Measurements from ENCODE around the gene RAVER1. TPM values are rescaled to one million over a fixed set of nuclear protein-coding genes. Genes with fewer than 3 reads are reported as not detected.

RAVER1 gene
- total RNA-seq, 1 experiment from 2014 or later, result 62.4 TPM

DNA sequence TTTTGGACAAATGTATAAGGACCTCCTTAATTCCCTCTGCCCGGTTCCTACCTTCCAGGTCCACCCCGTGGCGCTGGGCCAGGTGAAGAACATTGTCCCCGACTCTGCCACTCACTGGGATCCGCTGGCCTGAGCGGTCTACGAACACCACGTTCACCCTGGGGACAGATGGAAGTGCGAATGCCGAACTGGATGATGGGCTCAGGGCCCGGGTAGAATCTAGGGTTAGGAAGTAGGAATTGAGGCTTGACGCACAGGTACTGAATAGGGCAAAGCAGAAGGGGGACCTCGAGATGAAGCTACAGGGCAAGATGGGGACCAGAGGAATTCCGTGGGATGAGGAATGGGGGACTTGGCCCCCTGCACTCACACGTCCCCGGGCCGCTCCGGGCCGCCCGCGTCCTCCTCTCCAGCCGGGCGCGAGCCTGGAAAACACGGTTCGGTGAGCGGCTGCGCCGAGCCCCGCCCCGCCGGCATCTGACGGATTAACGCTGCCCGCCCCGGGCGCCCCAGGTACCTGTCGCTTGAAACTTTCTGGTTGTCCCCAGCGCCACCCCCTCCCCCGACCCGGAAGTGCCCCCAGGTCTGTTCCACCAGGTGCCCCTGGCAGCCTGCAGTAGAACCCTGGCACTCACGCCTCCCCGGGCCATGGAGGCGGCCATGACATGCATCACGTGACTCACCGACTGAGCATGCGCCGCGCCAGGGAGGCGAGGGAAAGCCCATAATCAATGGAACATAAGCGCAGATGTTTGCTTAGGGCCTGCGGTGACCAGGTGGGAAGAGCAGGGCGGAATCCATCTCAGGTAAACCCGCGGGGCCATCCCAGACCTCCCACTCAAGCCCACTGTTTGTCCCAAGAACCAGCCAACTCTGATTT lies 17.8 kb downstream of the RAVER1 start, which contains the start of gene FDX2:
Gene FDX2, minus strand, starts transcription at position 681 of the 880 bp plus-strand sequence. Its CDS starts 19 bp downstream, at position 662.
- Histone ChIP-seq H3K36me3 (ENCODE audit: low read depth, low read length) (peaks cover 20% of the 10 kb centered on the region), H2AFZ (ENCODE audit: low read length) (peak within 1 kb of the TSS; percentile 87), H3K9me2 (replicated peaks; ENCODE audit: low read length) (no peaks in the 10 kb centered on the region), H3K4me1 (ENCODE audit: insufficient read depth, low read length) (peaks cover 10% of the 10 kb centered on the region; the same call in 1 of the 2 replicates), H3K4me2 (ENCODE audit: low read length) (peak within 1 kb of the TSS; percentile 93), H3K27ac (ENCODE audit: low read length) (peak within 1 kb of the TSS; percentile 47), H3K4me3 (ENCODE audit: low read length) (peak within 1 kb of the TSS; percentile 82), H3F3A (ENCODE audit: low read length, unreplicated experiment) (no peaks in the 10 kb centered on the region), H3K27me3 (ENCODE audit: low read length) (no peaks in the 10 kb centered on the region), H3K9ac (ENCODE audit: low read length) (peak within 1 kb of the TSS; percentile 87), H3K9me3 (ENCODE audit: low read length) (no peaks in the 10 kb centered on the region), H4K20me1 (ENCODE audit: low read length) (no peaks in the 10 kb centered on the region), H3K79me2 (ENCODE audit: low read length) (peaks cover 15% of the 10 kb centered on the region)
- DNase-seq (peak; percentile 90), ATAC-seq (peak; percentile 83)
- TF ChIP-seq EZH2 (IDR thresholded peaks at IDR 0.05; ENCODE audit: low read length, unreplicated experiment), result no peak
- TF ChIP-seq CTCF (conservative IDR thresholded peaks at IDR 0.05; ENCODE audit: low read depth, low read length), result no peak
- TF ChIP-seq EZH2phosphoT487 (IDR thresholded peaks at IDR 0.05; ENCODE audit: borderline replicate concordance, low read length), result no peak
- POLR2A ChIA-PET (ENCODE audit: unreplicated experiment), result interaction anchor here (0.6 kb wide), 1 partner anchor 402 kb away, joined by 6 read pairs; no protein-coding TSS in a partner anchor
- CTCF ChIA-PET, result no interaction called here
- TSS peak; percentile 33 for BruUV-seq (replicated peaks)
- intact Hi-C loops (cut with micrococcal nuclease), result no loop called here

DNA sequence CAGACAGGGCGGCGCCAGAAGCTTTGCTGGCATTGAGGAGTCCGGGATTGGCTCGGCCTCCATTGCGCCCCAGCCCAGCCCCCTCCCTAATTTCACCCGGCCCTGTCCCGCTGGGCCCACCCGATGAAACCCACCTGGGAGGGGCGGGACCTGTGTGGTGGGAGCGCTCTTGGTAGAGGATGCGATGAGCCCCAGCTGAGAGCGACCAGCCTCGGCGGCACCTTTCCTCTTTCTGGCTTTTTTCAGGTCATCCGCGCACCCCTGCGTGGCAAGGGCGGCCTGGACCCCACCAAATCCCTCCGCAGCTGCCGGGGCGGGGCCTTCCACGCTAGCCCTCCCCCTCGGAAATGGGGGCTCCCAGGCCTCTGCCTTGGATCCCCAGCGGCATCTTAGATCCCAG lies 23.9 kb downstream of the RAVER1 start, which contains the start of gene ZGLP1:
Gene ZGLP1, minus strand, starts transcription at position 393 of the 400 bp plus-strand sequence.
- H4K20me1 ChIP-seq (ENCODE audit: low read length), result no peaks in the 10 kb centered on the region
- no peaks in the 10 kb centered on the region for H3K9me3 ChIP-seq (ENCODE audit: low read length)
- H3K4me1 ChIP-seq (ENCODE audit: insufficient read depth, low read length), result 0 out of 2 replicates have a peak, but pooled peaks cover under 1% of the 10 kb centered on the region
- H3K9ac ChIP-seq (ENCODE audit: low read length), result no peak within 1 kb of the TSS
- intact Hi-C loops (cut with micrococcal nuclease), result no loop called here
- TF ChIP-seq EZH2 (IDR thresholded peaks at IDR 0.05; ENCODE audit: low read length, unreplicated experiment) (no peak), EZH2phosphoT487 (IDR thresholded peaks at IDR 0.05; ENCODE audit: borderline replicate concordance, low read length) (no peak), CTCF (conservative IDR thresholded peaks at IDR 0.05; ENCODE audit: low read depth, low read length) (no peak)
- no peak within 1 kb of the TSS for H3K4me2 ChIP-seq (ENCODE audit: low read length)
- ChIA-PET CTCF (no interaction called here), POLR2A (ENCODE audit: unreplicated experiment) (no interaction called here)
- ATAC-seq (no peak), DNase-seq (no peak)
- no peak within 1 kb of the TSS for H3K27ac ChIP-seq (ENCODE audit: low read length)
- H3K4me3 ChIP-seq (ENCODE audit: low read length), result no peak within 1 kb of the TSS
- H2AFZ ChIP-seq (ENCODE audit: low read length), result no peak within 1 kb of the TSS
- no TSS peak for BruUV-seq (replicated peaks)
- no peaks in the 10 kb centered on the region for H3F3A ChIP-seq (ENCODE audit: low read length, unreplicated experiment)
- H3K36me3 ChIP-seq (ENCODE audit: low read depth, low read length), result no peaks in the 10 kb centered on the region; the same call in 1 of the 2 replicates
- H3K9me2 ChIP-seq (replicated peaks; ENCODE audit: low read length), result no peaks in the 10 kb centered on the region
- H3K79me2 ChIP-seq (ENCODE audit: low read length), result peaks cover 5% of the 10 kb centered on the region
- no peaks in the 10 kb centered on the region for H3K27me3 ChIP-seq (ENCODE audit: low read length)

GRCh38 chr19:10306327-10306726 lies 27.0 kb downstream of the RAVER1 start:
- no peak overlapping the region for H3K4me2 ChIP-seq (ENCODE audit: low read length)
- no TSS peak for BruUV-seq (replicated peaks)
- H3K79me2 ChIP-seq (ENCODE audit: low read length), result no peaks in the 10 kb centered on the region
- H3K36me3 ChIP-seq (ENCODE audit: low read depth, low read length), result no peaks in the 10 kb centered on the region; the same call in 1 of the 2 replicates
- peaks cover 8% of the 10 kb centered on the region for H3K4me1 ChIP-seq (ENCODE audit: insufficient read depth, low read length)
- TF ChIP-seq EZH2phosphoT487 (IDR thresholded peaks at IDR 0.05; ENCODE audit: borderline replicate concordance, low read length), result no peak
- TF ChIP-seq CTCF (conservative IDR thresholded peaks at IDR 0.05; ENCODE audit: low read depth, low read length), result no peak
- no peak for TF ChIP-seq EZH2 (IDR thresholded peaks at IDR 0.05; ENCODE audit: low read length, unreplicated experiment)
- no peaks in the 10 kb centered on the region for H3K9me2 ChIP-seq (replicated peaks; ENCODE audit: low read length)
- no peaks in the 10 kb centered on the region for H3K9me3 ChIP-seq (ENCODE audit: low read length)
- no peaks in the 10 kb centered on the region for H3K27me3 ChIP-seq (ENCODE audit: low read length)
- ChIA-PET POLR2A (ENCODE audit: unreplicated experiment) (no interaction called here), CTCF (no interaction called here)
- H3K27ac ChIP-seq (ENCODE audit: low read length), result no peak overlapping the region
- H3K4me3 ChIP-seq (ENCODE audit: low read length), result no peak overlapping the region
- ATAC-seq (no peak), DNase-seq (no peak)
- no peaks in the 10 kb centered on the region for H3F3A ChIP-seq (ENCODE audit: low read length, unreplicated experiment)
- no peak overlapping the region for H3K9ac ChIP-seq (ENCODE audit: low read length)
- intact Hi-C loops (cut with micrococcal nuclease), result no loop called here
- H2AFZ ChIP-seq (ENCODE audit: low read length), result no peak overlapping the region
- no peaks in the 10 kb centered on the region for H4K20me1 ChIP-seq (ENCODE audit: low read length)
